Activated gamma-delta T cell treated with anti-CD3 and anti-CD28 coated beads, Interleukin-2, amount 50 U/mL, for 16 hours (primary cell): ENCODE data around the gene SRA1.
"Not testable (repeated sequence)": the region's sequence is repeated elsewhere in the genome, so short reads cannot be mapped to it uniquely, and the experiment has no call there.

Source experiments
- DNase-seq: peaks from one replicate; pipeline ENCODE4 v3.0.0-alpha.2; 2020; ENCODE audit warnings: low read depth

The SRA1 gene

GRCh38 chr5:140557136-140557805, at the start of gene SRA1:
SRA1 (minus strand) TSS chr5:140557473; CDS start chr5:140557452, 21 bp downstream.
- peak; percentile 75 for DNase-seq

- no peak for DNase-seq
These were observed 49.8 kb upstream of the SRA1 start for GRCh38 chr5:140607031-140607430.

GRCh38 chr5:140605879-140606278, 48.6 kb upstream of the SRA1 start:
- DNase-seq, result no peak

GRCh38 chr5:140603734-140604133, 46.5 kb upstream of the SRA1 start:
- no peak for DNase-seq

GRCh38 chr5:140603446-140603698, 46.1 kb upstream of the SRA1 start:
- DNase-seq, result not testable (repeated sequence)

GRCh38 chr5:140602147-140602546, 44.9 kb upstream of the SRA1 start:
- no peak for DNase-seq

- no peak for DNase-seq
These were observed 42.8 kb upstream of the SRA1 start for GRCh38 chr5:140600096-140600495.

- DNase-seq, result no peak
These were observed 41.6 kb upstream of the SRA1 start for GRCh38 chr5:140598836-140599235.

GRCh38 chr5:140596321-140596741, 39.1 kb upstream of the SRA1 start:
- no peak for DNase-seq

GRCh38 chr5:140595538-140596300, 38.4 kb upstream of the SRA1 start:
- DNase-seq, result no peak

GRCh38 chr5:140594169-140594568, 36.9 kb upstream of the SRA1 start:
- DNase-seq, result no peak

- DNase-seq, result not testable (repeated sequence)
These were observed 35.8 kb upstream of the SRA1 start for GRCh38 chr5:140593070-140593469.

GRCh38 chr5:140591747-140592372, 34.6 kb upstream of the SRA1 start:
- DNase-seq, result no peak

- no peak for DNase-seq
These were observed 33.6 kb upstream of the SRA1 start for GRCh38 chr5:140590861-140591260.

GRCh38 chr5:140588311-140589070, 31.2 kb upstream of the SRA1 start:
- no peak for DNase-seq

GRCh38 chr5:140587495-140587894, 30.2 kb upstream of the SRA1 start:
- DNase-seq, result no peak

- DNase-seq, result not testable (repeated sequence)
These were observed 22.0 kb upstream of the SRA1 start for GRCh38 chr5:140579188-140579747.

- no peak for DNase-seq
These were observed 19.5 kb upstream of the SRA1 start for GRCh38 chr5:140576776-140577201.

GRCh38 chr5:140575309-140575708, 18.0 kb upstream of the SRA1 start:
- no peak for DNase-seq

- no peak for DNase-seq
These were observed 16.9 kb upstream of the SRA1 start for GRCh38 chr5:140574165-140574564.

GRCh38 chr5:140573683-140574082, 16.4 kb upstream of the SRA1 start:
- no peak for DNase-seq

- no peak for DNase-seq
These were observed 13.8 kb upstream of the SRA1 start for GRCh38 chr5:140571105-140571504.
